COR-L47 (cell line): ENCODE measurements around the gene PLPP6.

Source experiments
- DNase-seq: peaks from one replicate; lab custom pipeline; 2025; lab: John Stamatoyannopoulos, UW

The PLPP6 gene

GRCh38 chr9:4662989-4663792, 1.1 kb downstream of the PLPP6 start:
- DNase-seq: no peak

GRCh38 chr9:4663956-4664355, 1.9 kb downstream of the PLPP6 start:
- no peak for DNase-seq

- DNase-seq: no peak
Measured at GRCh38 chr9:4665357-4665756, 3.3 kb downstream of the PLPP6 start.

- DNase-seq: peak; percentile 74
Measured at GRCh38 chr9:4666042-4666699, 4.1 kb downstream of the PLPP6 start, which contains the start of gene SPATA6L. Gene SPATA6L (minus strand): TSS chr9:4666480. CDS start chr9:4666250, 230 bp downstream.

- no peak for DNase-seq
Measured at GRCh38 chr9:4667681-4668080, 5.6 kb downstream of the PLPP6 start.

- DNase-seq: no peak
Measured at GRCh38 chr9:4668604-4669003, 6.5 kb downstream of the PLPP6 start.

- DNase-seq: no peak
Measured at GRCh38 chr9:4669890-4670289, 7.8 kb downstream of the PLPP6 start.

- DNase-seq: no peak
Measured at GRCh38 chr9:4670591-4670990, 8.5 kb downstream of the PLPP6 start.

- no peak for DNase-seq
Measured at GRCh38 chr9:4671737-4672136, 9.6 kb downstream of the PLPP6 start.

- no peak for DNase-seq
Measured at GRCh38 chr9:4674783-4675182, 12.7 kb downstream of the PLPP6 start.

- no peak for DNase-seq
Measured at GRCh38 chr9:4677392-4677791, 15.3 kb downstream of the PLPP6 start.

GRCh38 chr9:4678679-4679267, 16.7 kb downstream of the PLPP6 start:
- DNase-seq: peak; percentile 19

GRCh38 chr9:4679268-4680172, 17.4 kb downstream of the PLPP6 start, which contains the start of gene CDC37L1:
Gene CDC37L1 (plus strand): TSS chr9:4679569. CDS start chr9:4679768, 199 bp downstream.
- peak; percentile 94 for DNase-seq

- DNase-seq: no peak
Measured at GRCh38 chr9:4680173-4680525, 18.1 kb downstream of the PLPP6 start.

- DNase-seq: no peak
Measured at GRCh38 chr9:4680750-4681149, 18.7 kb downstream of the PLPP6 start.

GRCh38 chr9:4684820-4685219, 22.7 kb downstream of the PLPP6 start:
- no peak for DNase-seq

GRCh38 chr9:4686112-4686511, 24.0 kb downstream of the PLPP6 start:
- DNase-seq: no peak

GRCh38 chr9:4686584-4686983, 24.5 kb downstream of the PLPP6 start:
- no peak for DNase-seq

GRCh38 chr9:4689021-4689420, 26.9 kb downstream of the PLPP6 start:
- DNase-seq: no peak

- DNase-seq: no peak
Measured at GRCh38 chr9:4689687-4690104, 27.6 kb downstream of the PLPP6 start.

GRCh38 chr9:4690144-4690543, 28.1 kb downstream of the PLPP6 start:
- DNase-seq: no peak

- no peak for DNase-seq
Measured at GRCh38 chr9:4691795-4692194, 29.7 kb downstream of the PLPP6 start.
